Measurements from ENCODE around the gene FAM120A. TPM values are rescaled to one million over a fixed set of nuclear protein-coding genes. Genes with fewer than 3 reads are reported as not detected.

FAM120A gene
- total and polyA plus RNA-seq, 11 donors, result 37.9 to 123 (median 113) TPM

DNA sequence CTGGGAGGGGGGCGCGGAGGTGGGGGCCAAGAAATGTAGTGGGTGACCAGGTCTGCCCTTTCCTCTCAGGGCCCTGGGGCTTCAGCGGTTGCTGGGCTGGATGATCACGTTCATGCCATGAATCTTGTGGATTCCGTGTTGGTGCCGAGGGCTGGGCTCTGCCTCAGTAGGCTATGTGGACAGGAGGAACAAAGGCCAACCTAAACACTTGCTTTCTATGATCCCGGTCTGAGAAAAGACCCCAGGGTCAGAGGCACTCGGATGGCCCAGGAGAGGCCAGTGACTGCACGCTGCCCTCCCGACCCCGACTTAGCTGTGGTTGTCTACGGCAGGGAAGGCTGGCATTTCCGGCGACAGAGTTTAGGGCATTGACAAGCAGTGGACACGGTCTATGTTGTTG lies 151.5 kb downstream of the FAM120A start:
- Histone ChIP-seq H3K36me3 (no peaks in the 10 kb centered on the region), H3K27me3 (no peaks in the 10 kb centered on the region), H3K4me1 (peaks cover 0 to 44% (median 23%) of the 10 kb centered on the region in 12 donors), H3K27ac (no peak overlapping the region), H3K4me3 (no peak overlapping the region), H3K9me3 (peaks cover 0 to 29% (median 0%) of the 10 kb centered on the region in 12 donors)
- intact Hi-C loops (cut with DNase I), result no loop called here
- ATAC-seq, result no peak
- WGBS, 4 donors, result 93 to 96% (median 95%) methylated on average over 15 of the region's 15 CpGs
- TF ChIP-seq CTCF (IDR thresholded peaks at IDR 0.05) (no peak), POLR2A (IDR thresholded peaks at IDR 0.05) (no peak)
- DNase-seq, result no peak

GRCh38 chr9:93603906-93604326 lies 152.4 kb downstream of the FAM120A start:
- Histone ChIP-seq H3K9me3 (peaks cover 0 to 38% (median 3%) of the 10 kb centered on the region in 12 donors), H3K27ac (no peak overlapping the region), H3K27me3 (no peaks in the 10 kb centered on the region), H3K4me3 (no peak overlapping the region), H3K36me3 (no peaks in the 10 kb centered on the region), H3K4me1 (peaks cover 0 to 37% (median 17%) of the 10 kb centered on the region in 12 donors)
- WGBS, 4 donors, result 46 to 74% (median 52%) methylated on average over 4 of the region's 4 CpGs
- intact Hi-C loops (cut with DNase I), result no loop called here
- ATAC-seq (peak in 3 of 4 donors; percentile 55 to 73 (median 72)), DNase-seq (no peak)
- TF ChIP-seq CTCF (IDR thresholded peaks at IDR 0.05), result no peak
- no peak for TF ChIP-seq POLR2A (IDR thresholded peaks at IDR 0.05)

- intact Hi-C loops (cut with DNase I), result no loop called here
- H3K27ac ChIP-seq, result no peak overlapping the region
- DNase-seq (no peak), ATAC-seq (no peak)
- H3K4me1 ChIP-seq, result peaks cover 0 to 16% (median 0%) of the 10 kb centered on the region in 12 donors
- H3K4me3 ChIP-seq, result no peak overlapping the region
- H3K27me3 ChIP-seq, result no peaks in the 10 kb centered on the region
- H3K36me3 ChIP-seq, result no peaks in the 10 kb centered on the region
- peaks cover 0 to 59% (median 17%) of the 10 kb centered on the region in 12 donors for H3K9me3 ChIP-seq
- TF ChIP-seq CTCF (IDR thresholded peaks at IDR 0.05), result no peak
- no peak for TF ChIP-seq POLR2A (IDR thresholded peaks at IDR 0.05)
- WGBS, 4 donors, result 65 to 99% (median 77%) methylated on average over 3 of the region's 3 CpGs
Observed at GRCh38 chr9:93606187-93606586, 154.7 kb downstream of the FAM120A start.

GRCh38 chr9:93610206-93610605 lies 158.7 kb downstream of the FAM120A start:
- no peak for TF ChIP-seq CTCF (IDR thresholded peaks at IDR 0.05)
- no peak for TF ChIP-seq POLR2A (IDR thresholded peaks at IDR 0.05)
- Histone ChIP-seq H3K36me3 (no peaks in the 10 kb centered on the region), H3K27ac (no peak overlapping the region), H3K9me3 (peaks cover 0 to 55% (median 17%) of the 10 kb centered on the region in 12 donors), H3K27me3 (no peaks in the 10 kb centered on the region), H3K4me1 (peaks cover 0 to 20% (median 9%) of the 10 kb centered on the region in 12 donors), H3K4me3 (no peak overlapping the region)
- 95 to 100% (median 99%) methylated on average over 1 of the region's 1 CpG for WGBS, 4 donors
- intact Hi-C loops (cut with DNase I), result no loop called here
- DNase-seq (no peak), ATAC-seq (no peak)
